ENCODE results near the gene FGF10.

The FGF10 gene

GRCh38 chr5:44278469-44278868 is 110.8 kb downstream of the FGF10 start:
- no peak for TF ChIP-seq CTCF (IDR thresholded peaks at IDR 0.05)
- no peaks in the 10 kb centered on the region for H3K27me3 ChIP-seq
- no peak overlapping the region for H3K4me3 ChIP-seq (ENCODE audit: low read depth in 1 of 2, low read length in 1 of 2)
- no peak overlapping the region for H3K27ac ChIP-seq
- H3K36me3 ChIP-seq, result no peaks in the 10 kb centered on the region
- H3K9me3 ChIP-seq, result no peaks in the 10 kb centered on the region
- H3K4me1 ChIP-seq (ENCODE audit: control insufficient read depth in 1 of 2, insufficient read depth in 1 of 2, low read depth in 1 of 2, low read length in 1 of 2), result no peaks in the 10 kb centered on the region

GRCh38 chr5:44275908-44276307 is 113.3 kb downstream of the FGF10 start:
- H3K9me3 ChIP-seq, result no peaks in the 10 kb centered on the region
- H3K27me3 ChIP-seq, result no peaks in the 10 kb centered on the region
- no peak overlapping the region for H3K27ac ChIP-seq
- H3K36me3 ChIP-seq, result no peaks in the 10 kb centered on the region
- no peak for TF ChIP-seq CTCF (IDR thresholded peaks at IDR 0.05)
- no peaks in the 10 kb centered on the region for H3K4me1 ChIP-seq (ENCODE audit: control insufficient read depth in 1 of 2, insufficient read depth in 1 of 2, low read depth in 1 of 2, low read length in 1 of 2)
- H3K4me3 ChIP-seq (ENCODE audit: low read depth in 1 of 2, low read length in 1 of 2), result no peak overlapping the region

- Histone ChIP-seq H3K9me3 (no peaks in the 10 kb centered on the region), H3K27ac (no peak overlapping the region), H3K4me1 (ENCODE audit: control insufficient read depth in 1 of 2, insufficient read depth in 1 of 2, low read depth in 1 of 2, low read length in 1 of 2) (no peaks in the 10 kb centered on the region), H3K4me3 (ENCODE audit: low read depth in 1 of 2, low read length in 1 of 2) (no peak overlapping the region), H3K36me3 (no peaks in the 10 kb centered on the region), H3K27me3 (no peaks in the 10 kb centered on the region)
- TF ChIP-seq CTCF (IDR thresholded peaks at IDR 0.05), result no peak
These were observed 113.9 kb downstream of the FGF10 start for GRCh38 chr5:44275329-44275728.

- no peak for TF ChIP-seq CTCF (IDR thresholded peaks at IDR 0.05)
- no peak overlapping the region for H3K4me3 ChIP-seq (ENCODE audit: low read depth in 1 of 2, low read length in 1 of 2)
- no peaks in the 10 kb centered on the region for H3K27me3 ChIP-seq
- H3K4me1 ChIP-seq (ENCODE audit: control insufficient read depth in 1 of 2, insufficient read depth in 1 of 2, low read depth in 1 of 2, low read length in 1 of 2), result no peaks in the 10 kb centered on the region
- no peaks in the 10 kb centered on the region for H3K36me3 ChIP-seq
- H3K27ac ChIP-seq, result no peak overlapping the region
- no peaks in the 10 kb centered on the region for H3K9me3 ChIP-seq
These were observed 121.3 kb downstream of the FGF10 start for GRCh38 chr5:44267909-44268308.

GRCh38 chr5:44266882-44267576 is 122.2 kb downstream of the FGF10 start:
- Histone ChIP-seq H3K27me3 (no peaks in the 10 kb centered on the region), H3K9me3 (no peaks in the 10 kb centered on the region), H3K4me3 (ENCODE audit: low read depth in 1 of 2, low read length in 1 of 2) (no peak overlapping the region), H3K36me3 (no peaks in the 10 kb centered on the region), H3K4me1 (ENCODE audit: control insufficient read depth in 1 of 2, insufficient read depth in 1 of 2, low read depth in 1 of 2, low read length in 1 of 2) (no peaks in the 10 kb centered on the region), H3K27ac (no peak overlapping the region)
- no peak for TF ChIP-seq CTCF (IDR thresholded peaks at IDR 0.05)
